Measurements from ENCODE around the gene PRKCG. TPM values are rescaled to one million over a fixed set of nuclear protein-coding genes. Genes with fewer than 3 reads are reported as not detected.

PRKCG gene
- total RNA-seq, 4 donors from 2014 or later, result not detected

DNA sequence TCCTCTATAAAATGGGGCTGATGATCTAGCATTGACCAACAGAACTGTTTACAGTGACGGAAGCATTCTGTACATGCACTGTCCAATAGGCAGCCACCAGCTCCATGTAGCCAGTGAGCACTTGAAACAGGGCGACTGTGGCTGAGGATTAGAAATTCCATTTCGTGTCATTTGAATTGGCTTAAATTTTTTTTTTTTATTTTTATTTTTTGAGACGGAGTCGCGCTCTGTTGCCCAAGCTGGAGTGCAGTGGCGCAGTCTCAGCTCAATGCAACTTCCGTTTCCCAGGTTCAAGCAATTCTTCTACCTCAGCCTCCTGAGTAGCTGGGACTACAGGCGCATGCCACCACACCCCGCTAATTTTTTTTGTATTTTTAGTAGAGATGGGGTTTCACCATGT, 3.0 kb downstream of the PRKCG start:
- TF ChIP-seq, protein P1, sequence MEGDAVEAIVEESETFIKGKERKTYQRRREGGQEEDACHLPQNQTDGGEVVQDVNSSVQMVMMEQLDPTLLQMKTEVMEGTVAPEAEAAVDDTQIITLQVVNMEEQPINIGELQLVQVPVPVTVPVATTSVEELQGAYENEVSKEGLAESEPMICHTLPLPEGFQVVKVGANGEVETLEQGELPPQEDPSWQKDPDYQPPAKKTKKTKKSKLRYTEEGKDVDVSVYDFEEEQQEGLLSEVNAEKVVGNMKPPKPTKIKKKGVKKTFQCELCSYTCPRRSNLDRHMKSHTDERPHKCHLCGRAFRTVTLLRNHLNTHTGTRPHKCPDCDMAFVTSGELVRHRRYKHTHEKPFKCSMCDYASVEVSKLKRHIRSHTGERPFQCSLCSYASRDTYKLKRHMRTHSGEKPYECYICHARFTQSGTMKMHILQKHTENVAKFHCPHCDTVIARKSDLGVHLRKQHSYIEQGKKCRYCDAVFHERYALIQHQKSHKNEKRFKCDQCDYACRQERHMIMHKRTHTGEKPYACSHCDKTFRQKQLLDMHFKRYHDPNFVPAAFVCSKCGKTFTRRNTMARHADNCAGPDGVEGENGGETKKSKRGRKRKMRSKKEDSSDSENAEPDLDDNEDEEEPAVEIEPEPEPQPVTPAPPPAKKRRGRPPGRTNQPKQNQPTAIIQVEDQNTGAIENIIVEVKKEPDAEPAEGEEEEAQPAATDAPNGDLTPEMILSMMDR (IDR thresholded peaks at IDR 0.05; ENCODE audit: low read depth), result no peak

DNA sequence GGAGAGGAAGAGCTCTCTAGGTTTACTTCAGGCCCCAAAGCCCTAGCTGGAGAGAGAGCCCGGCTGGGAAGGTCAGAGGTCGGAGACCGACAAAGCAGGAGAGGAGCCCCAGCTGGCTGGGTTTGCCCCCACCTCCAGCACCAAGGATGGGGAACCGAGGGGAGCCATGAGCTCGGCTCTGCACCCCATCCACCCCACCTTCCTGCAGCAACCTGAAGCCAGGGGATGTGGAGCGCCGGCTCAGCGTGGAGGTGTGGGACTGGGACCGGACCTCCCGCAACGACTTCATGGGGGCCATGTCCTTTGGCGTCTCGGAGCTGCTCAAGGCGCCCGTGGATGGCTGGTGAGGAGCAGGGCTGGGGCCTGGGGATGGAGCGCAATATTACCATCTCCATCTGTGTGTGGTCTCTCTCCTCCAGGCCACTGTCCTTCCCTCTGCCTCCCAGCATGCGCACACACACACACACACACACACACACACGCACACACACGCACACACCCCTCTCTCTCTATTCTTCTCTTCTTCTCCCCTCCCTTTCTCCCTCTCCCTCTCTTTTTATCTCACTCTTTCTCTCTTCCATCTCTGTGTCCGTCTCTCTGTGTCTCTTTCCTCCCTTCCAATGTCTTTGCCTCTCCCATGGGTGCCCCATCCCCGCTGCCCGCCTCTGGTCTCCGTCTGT, 10.4 kb downstream of the PRKCG start:
- TF ChIP-seq, protein P1 (IDR thresholded peaks at IDR 0.05; ENCODE audit: low read depth), result no peak

DNA sequence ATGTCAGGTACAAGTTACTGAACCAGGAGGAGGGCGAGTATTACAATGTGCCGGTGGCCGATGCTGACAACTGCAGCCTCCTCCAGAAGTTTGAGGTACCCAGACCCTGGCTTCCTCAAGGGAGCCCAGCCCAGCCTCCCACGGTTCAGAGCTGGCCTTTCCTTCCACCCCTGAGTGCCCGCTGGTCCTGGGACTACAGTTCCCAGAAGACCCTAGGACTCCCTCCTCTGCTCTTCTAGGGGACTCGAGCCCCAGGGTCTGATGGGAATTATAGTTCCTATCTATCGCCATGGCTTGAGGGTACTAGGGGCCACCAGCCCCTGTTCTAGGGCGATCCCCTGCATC, 11.0 kb downstream of the PRKCG start:
- TF ChIP-seq, protein P1 (IDR thresholded peaks at IDR 0.05; ENCODE audit: low read depth), result no peak

DNA sequence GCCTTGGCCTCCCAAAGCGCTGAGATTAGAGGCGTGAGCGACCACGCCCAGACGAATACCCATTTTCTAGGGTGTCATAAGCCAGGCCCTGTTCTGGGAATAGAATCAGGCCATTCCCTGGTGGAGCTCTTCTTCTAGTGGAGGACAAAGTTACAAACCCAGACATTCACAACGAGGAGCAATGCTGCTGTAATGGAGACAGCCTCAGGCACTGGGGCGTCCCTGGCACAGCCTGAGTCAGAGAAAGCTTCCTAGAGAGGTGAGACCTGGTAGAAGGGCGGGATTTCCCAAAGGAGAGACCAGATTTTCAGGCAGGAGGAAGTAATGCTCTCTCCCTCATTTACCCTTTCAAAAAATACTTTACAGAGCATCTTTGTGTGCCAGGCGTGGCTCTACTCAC, 12.7 kb downstream of the PRKCG start:
- TF ChIP-seq, protein P1 (IDR thresholded peaks at IDR 0.05; ENCODE audit: low read depth), result no peak

DNA sequence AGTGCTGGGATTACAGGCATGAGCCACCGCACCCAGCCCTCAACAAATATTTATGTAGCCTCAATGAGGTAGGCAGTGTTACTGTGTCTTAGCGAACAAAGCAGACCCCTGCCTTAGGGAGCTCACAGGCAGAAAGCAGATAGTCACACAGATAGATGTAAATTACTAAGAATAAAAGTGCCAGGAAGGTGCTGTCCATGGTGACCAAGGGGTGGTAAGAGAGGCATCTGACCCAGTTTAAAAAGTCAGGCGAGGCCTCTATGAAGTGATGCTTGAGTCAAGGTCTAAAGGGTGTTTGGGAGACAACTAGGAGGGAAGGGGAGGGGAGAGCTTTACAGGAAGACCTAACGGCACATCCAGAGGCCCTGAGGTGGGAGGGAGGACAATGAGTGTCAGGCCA, 14.7 kb downstream of the PRKCG start:
- TF ChIP-seq, protein P1 (IDR thresholded peaks at IDR 0.05; ENCODE audit: low read depth), result no peak

DNA sequence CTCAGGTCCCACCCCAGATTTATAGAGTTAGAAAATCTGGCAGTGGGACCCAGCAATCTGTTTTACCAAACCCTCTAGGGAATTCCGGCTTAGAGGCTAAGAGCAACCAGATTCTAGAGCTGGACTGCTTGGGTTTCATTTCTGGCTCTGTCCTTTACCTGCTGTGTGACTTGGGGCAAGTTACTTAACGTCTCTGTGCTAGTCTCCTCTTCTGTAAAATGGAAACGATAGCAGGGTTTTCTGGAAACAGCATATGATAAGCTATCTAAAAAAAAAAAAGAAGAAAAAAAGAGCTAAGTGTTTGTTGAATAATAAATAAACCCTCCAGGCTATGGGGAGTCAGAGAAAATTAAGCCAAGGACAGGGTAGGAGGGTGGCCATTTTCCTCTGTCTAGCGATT, 15.5 kb downstream of the PRKCG start:
- TF ChIP-seq, protein P1 (IDR thresholded peaks at IDR 0.05; ENCODE audit: low read depth), result no peak

DNA sequence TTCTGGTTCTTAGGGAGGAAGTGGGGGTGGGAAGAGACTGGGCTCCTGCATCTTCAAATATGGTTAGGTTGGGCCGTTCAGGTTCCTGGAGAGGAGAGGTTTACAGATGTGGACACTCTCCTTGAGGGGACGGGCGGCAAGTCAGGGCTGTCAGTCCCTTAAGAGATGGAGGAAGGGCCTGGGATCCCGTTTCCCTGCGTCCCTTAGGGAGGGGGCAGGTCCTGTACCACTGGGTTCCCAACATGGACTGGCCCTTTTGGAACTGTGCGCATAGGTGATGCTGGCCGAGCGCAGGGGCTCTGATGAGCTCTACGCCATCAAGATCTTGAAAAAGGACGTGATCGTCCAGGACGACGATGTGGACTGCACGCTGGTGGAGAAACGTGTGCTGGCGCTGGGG, 16.2 kb downstream of the PRKCG start:
- TF ChIP-seq, protein P1 (IDR thresholded peaks at IDR 0.05; ENCODE audit: low read depth), result no peak
